ENCODE measurements around the gene PCBP3.

Gene PCBP3

DNA sequence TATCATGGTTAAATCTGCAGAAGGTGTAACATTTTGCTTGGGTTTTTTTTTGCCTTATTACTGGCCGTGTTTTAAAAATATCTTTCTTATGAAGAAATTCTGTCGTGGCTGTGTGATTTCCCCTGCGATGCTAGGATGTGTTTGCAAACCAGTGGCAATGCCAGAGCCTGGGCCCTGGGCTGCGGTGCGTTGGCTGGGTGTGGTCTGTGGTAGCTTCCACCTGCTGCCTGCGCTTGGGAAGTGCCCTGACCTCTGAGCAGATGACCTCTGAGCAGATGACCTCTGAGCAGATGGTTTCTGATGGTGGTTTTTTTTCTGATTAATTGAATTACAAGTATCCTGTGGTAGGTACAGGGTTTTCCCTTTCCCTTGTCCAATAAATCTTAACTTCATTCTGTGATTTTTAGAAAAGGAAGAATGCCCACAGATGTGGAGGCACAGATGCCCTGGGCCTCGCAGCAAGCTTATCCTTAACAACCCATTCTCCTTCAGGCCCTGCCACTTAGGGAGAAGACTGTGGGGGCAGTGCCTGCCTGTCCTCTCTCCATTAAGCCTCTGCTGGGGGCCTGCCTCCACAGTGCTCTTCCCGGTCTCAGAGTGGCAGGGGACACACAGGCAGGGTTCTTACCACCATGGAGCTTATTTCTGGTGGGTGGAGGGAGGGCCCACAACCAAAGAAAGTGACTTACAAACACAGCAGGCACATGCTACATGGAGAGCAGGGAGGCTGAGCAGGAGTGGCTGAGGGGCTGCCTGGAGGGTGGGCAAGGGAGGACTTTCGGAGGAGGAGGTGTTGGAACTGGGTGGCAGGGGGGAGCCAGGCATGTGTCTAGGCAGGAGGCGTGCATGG is 81.7 kb downstream of the PCBP3 start:
- DNase-seq (ENCODE audit: low read depth) = no peak

DNA sequence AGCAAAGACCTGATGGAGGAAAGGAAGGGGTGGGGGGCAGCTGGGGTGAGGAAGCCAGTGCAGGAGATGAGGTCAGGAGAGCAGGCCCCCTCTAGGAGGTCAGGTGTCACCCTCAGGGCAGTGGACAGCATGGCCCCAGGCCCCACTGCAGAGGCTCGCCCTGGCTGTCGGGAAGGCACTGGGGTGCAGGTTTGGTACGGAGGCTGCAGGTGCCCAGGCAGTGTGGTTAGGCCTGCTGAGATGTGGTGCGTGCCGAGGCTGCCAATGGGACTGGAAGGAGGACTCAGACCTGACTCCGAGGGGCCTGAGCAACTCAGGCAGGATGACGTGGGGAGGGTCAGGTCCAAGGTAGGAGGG is 82.3 kb downstream of the PCBP3 start:
- DNase-seq (ENCODE audit: low read depth) = no peak

DNA sequence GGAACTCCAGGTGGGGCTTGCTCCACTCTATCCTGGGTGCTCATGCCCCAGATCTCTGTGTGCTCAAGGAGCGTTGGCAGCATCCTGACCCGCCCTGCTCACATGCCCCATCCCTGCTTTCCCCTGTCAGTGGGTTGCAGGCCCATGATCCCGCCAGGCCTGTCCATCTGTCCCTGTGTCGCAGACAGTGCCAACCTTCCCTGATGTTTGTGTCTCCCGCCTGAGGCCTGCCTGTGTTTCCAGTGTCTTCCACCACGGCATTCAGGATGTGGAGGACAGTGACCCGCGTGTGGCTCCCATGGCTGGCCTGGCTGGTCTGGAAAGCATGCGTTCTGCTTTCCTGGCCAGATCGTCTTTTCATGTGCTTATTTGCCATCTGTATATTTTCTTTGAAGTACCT is 82.9 kb downstream of the PCBP3 start:
- no peak for DNase-seq (ENCODE audit: low read depth)

DNA sequence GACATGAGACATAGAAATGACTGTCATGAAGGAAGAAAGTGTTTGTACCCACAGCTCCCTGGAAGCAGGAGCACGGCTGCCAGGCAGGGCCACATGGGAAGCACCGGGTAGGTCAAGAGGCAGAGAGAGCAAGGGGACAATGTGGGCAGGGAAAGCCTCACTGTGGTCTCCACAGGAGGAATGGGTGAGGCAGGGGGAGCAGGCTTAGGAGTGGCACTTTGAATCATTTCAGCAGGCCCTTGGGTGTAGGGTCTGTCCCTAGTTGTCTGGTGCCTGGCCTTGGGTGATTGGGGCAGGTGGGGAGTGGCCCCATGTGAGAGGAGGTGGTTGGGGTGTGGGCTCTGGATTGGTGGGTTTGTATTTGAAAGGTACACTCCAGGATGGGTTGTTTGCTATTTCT is 83.9 kb downstream of the PCBP3 start:
- DNase-seq (ENCODE audit: low read depth) = no peak

DNA sequence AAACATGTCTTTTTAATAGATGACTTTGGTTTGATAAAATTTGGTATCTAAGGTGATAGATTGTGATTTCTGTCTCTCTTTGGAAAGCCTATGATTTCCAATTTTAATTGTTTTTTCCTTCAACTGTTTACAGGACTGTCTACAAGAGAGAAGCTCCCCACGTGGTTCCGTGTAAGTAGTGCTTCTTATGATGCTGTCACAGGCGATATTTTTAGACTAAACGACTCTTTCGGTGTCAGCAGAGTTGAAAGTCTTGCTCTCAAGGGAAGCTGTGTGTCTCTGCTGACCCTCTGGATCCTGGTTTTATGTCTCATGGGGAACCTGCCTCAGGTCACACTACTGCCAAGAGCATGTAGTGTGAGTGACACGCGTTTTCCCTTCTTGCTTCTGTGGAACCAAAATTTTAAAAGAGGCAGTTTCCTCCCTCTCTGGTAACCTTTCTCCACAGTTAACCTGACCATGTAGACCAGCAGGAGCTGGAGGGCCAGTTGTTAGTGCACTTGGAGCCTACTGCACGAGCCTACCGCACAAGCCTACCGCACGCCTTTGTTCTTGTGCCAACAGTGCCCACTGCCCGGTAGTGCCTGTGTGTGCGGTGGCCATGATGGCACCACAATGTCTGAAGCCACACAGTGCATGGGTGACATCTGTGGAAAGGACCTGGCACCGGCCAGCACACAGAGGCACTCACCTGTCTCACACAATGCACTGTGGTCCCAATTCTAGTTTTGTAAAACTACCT is 91.9 kb downstream of the PCBP3 start:
- DNase-seq (ENCODE audit: low read depth) = no peak

DNA sequence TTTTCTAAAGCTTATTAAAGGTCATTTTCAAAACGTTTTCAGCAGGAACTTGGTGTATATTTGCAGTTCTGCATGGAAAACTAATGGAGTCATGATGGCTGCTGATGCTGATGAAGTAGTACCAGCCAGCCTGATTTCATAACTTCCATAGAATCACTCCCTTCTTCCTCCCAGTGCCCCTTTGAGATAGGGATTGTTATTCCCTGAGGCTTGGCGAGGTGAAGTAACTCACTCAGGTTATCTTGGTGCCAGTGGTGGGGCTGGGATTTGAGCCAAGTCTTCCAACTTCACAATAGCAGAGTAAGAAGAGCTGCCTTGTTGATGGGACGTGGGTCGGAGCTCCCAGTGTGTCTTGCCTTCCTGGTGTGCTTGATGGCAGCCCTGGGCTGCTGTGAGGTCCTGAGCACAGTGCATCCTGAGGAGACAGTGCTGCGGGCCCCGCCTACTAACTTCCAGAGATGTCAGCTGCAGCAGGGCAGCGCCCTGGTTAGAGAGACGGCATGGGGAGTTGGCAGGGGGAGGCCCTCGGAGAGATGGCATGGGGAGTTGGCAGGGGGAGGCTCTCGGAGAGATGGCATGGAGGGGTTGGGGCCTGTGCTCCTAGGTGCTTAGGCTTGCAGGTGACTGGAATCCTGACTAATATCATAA is 92.6 kb downstream of the PCBP3 start:
- DNase-seq (ENCODE audit: low read depth) = no peak

DNA sequence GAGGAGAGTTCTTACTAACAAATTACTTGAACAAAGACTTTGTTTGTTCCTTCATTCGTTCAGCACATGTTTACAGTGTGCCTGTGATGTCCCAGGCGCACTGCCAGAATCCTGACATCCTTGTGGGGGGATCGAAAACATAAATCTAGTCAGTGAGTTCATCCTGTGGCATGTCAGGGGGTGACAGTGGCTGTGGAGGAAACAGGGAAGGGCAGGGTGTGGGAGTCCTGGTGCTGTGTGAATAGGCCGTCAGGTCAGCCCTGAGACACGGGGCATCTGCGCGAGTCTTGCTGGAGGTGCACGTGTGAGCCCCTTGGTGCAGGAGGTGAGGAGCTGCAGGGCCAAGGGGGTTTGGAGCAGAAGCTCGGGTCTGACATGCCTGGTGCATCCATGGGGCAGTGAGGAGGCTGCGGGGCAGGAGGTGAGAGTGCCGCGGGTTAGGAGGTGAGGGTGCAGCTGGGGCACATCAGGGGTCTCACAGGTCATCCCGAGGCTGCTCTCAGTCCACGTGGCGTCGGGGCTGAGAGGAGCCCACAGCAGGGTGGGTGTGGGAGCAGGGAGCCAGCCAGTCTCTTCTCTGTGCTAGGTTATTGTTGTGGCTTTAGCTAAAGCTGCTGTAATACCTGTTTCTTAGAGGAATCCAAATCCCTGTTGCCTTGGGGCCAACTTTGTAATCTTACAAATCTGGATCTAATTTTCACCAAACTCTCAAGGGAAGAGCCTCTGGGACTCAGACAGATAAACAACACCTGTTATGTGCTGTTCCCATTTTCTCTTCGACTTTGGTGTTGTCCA is 93.4 kb downstream of the PCBP3 start:
- DNase-seq (ENCODE audit: low read depth) = no peak

DNA sequence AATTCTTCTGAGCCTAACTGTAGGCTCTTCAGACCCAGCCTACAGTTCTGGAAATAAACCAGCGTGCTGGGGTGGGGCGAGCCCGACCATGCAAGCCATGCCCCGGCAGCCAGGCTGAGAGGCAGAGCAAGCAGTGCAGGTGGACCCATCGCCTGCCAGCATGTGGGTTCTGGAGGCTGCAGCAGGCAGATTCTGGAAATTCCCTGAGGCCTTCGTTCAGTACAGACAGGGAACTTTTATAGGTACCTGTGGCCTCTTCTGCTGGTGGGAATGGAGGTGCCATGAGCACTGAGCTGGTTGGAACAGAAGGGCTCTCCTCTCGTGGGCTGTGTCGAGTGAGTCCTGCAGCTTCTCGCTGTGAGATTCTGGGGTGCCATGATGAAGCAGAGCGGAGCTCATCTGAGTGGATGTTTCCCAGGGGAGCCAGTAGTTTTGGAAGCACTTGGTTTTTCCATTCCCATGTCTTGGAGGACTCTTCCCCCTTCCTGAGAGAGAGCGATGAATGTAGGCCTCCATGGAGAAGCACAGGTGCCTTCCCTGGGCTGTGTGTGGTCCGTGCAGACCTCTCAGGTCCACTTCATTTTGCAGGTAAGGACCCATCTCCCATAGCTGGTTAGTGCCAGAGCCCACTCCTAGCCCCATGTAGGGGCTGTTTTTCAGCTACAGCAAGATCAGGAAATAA is 94.1 kb downstream of the PCBP3 start:
- DNase-seq (ENCODE audit: low read depth) = no peak

DNA sequence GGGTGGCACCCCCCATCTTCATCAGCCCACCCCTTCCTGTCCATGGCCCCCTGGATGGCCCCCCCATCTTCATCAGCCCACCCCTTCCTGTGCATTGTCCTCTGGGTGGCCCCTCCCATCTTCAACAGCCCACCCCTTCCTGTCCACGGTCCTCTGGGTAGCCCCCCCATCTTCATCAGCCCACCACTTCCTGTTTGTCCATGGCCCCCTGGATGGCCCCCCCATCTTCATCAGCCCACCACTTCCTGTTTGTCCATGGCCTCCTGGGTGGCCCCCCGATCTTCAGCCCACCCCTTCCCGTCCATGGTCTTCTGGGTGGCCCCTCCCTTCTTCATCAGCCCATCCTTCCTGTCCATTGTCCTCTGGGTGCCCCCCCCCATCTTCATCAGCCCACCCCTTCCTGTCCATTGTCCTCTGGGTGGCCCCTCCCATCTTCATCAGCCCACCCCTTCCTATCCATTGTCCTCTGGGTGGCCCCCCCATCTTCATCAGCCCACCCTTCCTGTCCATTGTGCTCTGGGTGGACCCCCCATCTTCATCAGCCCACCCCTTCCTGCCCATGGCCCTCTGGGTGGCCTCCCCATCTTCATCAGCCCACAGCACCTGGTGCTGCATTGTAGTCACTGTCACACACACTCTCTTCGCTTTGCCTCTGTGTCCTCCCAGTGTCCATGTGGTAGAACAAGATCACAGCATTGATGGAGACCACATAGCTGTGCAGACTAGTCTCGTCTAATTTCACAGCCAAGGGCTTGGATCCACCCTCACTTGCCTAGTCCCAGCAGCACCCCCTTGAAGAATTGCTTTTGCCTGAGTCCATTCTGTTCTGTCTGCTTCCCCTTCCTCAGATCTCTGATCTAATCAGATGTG is 95.9 kb downstream of the PCBP3 start:
- DNase-seq (ENCODE audit: low read depth) = no peak

DNA sequence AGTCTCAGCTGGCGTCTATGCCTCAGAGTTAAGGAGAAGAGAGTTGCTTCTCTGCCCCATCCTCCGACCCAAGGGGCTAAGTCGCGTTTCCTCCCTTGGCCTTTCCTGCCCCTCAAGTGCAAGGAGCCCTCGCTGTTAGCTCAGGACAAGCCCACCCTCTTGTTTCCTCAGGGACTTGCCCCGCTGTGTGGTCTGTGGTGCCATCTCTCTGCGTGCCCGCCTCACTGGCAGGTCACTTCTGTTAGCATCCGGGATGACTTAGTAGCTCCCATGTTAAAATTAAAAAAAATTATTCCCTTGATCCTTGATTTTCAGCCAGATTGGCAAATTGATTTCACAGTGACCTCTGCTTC is 96.5 kb downstream of the PCBP3 start:
- DNase-seq (ENCODE audit: low read depth) = no peak

DNA sequence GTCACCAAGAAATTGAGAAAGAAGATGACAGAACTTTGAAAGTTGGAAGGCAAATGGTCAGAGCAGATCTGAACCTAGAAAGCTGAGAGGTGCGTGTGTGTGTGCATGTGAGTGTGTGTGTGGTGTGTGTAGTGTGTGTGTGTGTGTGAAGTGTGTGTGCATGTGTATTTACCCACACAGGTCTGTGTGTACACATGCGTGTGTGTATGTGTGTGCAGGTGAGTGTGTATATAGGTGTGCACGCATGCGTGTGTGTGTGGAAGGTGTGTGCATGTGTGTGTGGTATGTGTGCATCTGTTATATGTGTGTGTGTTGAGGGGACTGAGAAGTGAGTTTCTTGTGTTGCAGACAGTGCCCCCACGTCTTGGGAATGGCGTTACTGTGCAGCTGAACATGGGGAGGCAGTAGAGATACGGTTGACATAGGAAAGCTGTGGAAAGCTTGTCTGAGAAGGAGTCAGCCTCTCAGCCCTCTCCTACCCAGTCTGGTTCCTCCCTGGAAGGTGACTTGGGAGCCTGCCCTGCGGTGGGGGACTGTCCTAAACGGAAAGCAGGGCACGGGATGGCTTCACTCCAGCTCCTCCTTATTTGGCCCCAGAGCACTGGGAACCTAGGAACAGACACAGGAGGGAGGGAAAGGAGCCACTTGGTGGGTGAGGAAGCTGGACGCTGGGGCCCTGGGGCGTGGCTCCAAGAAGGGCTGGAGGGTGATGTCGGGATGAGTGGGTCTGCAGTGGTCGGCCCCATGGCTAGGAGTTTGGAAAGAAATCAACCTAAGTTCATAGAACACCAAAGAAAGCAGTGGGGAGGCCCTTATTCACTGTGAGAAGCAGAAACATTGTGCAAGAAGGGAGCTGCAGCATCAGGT is 97.2 kb downstream of the PCBP3 start:
- DNase-seq (ENCODE audit: low read depth) = no peak

DNA sequence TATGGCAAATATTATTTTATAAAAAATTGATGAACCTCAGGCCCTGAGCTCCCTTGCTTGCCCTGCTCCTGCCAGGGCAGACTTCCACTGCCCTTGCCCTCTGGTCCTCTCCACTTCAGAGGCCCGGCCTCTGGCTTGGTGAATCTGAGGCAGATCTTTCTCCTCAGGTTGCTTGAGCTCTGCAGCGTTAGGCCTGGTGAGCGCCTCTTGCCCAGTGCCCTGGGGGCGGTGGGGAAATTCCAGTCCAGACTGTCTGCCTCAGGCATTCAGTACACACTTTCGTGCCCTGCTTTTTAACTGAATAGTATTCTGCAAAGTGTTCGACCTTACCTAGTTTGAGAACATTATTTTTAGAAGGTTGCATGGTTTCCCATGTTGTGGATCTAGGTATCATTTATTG is 98.2 kb downstream of the PCBP3 start:
- DNase-seq (ENCODE audit: low read depth) = no peak

DNA sequence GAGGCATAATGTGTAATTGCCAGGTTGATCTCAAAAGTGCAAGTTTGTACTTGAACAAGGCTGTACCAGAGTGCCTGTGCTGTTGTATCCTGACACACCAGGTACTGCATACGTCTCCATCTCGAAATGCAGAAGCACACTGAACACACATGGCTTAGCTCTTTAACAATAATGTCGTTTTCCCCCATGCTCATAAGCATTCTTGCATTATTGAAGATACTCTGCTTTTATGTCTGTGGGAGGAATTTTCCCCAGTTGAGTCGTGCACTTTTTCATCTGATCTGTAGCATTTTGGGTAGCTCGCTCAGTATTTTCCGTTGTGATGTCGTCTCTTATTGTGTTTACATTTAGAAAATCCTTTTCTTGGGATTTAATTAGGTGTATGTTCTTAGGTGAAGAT is 98.7 kb downstream of the PCBP3 start:
- DNase-seq (ENCODE audit: low read depth) = no peak

DNA sequence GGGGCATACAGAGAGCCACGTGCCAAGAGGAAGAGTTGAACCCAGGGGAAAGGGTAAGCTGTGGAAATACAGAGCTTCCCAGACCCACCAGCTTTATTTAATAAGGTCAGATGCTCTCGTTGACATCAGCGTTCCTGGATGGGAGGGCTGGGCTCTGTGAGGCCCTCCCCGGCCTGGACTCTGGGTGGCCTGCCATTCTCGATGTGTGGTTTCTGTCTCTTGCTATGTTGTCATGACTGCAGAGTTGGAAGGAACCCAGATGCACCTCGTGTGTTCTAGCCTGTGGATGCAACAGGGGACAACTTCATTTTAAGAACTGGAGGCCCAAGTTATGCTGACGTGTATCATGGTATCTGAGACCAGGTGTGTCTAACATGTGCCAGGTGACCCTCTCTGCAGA is 101.7 kb downstream of the PCBP3 start:
- no peak for DNase-seq (ENCODE audit: low read depth)

DNA sequence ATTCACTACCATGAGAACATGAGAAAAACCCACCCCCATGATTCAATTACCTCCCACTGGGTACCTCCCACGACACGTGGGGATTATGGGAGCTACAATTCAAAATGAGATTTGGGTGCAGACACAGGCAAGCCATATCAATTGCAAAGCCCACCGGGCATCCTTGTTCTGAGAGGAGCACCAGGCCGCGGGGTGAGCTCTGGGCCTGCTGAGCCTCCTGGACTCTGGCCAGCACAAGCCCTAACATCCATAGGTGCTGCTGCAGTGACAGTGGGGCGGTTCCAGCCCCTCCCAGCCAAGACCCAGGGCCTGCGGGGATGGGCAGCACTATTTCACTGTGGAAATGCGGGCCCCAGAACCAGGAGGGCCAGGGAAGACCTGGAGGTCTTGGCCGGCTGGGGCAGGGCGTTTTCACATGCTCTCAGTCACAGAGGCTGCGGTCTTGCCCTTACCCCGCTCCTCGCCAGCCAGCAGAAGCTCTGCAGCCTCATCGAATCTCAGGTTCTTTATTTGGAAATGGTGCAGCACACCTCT is 103.8 kb downstream of the PCBP3 start:
- no peak for DNase-seq (ENCODE audit: low read depth)

DNA sequence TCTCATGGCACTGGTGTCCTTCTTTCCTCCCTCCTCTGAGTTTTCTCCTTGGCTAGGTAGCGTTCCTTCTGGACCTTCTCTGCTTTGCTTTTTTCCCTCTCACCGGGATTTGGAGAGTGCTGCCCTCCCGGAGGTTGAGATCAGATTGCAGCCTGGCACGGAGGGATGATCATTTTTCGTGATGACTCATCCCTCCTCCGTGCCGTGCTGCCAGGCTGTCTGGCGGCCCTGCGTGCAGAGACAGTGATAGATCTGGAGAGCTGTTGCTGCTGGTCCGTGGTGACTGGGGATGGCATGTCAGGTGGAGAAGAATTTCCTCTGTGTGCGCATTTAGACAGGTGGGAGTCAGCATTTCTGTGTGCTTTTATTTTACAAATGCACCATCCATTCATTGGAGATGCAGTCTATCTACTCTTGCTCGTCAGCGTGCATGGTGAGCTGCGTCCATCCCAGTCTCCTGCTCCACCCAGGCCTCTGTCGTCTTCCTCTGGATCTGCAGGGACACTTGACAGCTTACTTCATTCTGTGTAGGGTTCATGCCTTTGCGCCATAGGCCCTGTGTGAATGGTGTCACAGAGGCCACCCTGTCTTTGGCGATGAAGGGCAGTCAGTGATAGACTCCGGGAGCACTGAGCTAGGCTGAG is 104.4 kb downstream of the PCBP3 start:
- peak; percentile 39 for DNase-seq (ENCODE audit: low read depth)

DNA sequence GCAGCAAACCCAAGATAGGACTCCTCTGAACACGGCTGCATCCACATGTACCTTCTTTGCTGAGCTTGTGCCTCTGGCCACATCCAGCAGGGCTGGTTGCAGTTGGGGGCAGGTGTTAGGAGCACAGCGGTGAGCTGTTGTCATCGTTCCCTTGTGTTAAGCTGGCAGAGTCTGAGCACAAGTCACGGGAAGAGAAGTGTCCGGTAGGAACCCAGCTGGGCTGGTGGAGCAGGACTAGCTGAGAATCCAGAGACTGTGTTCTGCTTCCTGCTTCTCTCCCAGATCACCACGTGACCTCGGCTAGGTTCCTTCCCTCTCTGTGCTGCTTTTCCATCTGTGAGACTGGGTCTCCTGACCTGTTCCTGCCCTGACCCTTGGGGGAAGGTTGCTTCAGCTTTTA is 105.1 kb downstream of the PCBP3 start:
- DNase-seq (ENCODE audit: low read depth) = no peak

DNA sequence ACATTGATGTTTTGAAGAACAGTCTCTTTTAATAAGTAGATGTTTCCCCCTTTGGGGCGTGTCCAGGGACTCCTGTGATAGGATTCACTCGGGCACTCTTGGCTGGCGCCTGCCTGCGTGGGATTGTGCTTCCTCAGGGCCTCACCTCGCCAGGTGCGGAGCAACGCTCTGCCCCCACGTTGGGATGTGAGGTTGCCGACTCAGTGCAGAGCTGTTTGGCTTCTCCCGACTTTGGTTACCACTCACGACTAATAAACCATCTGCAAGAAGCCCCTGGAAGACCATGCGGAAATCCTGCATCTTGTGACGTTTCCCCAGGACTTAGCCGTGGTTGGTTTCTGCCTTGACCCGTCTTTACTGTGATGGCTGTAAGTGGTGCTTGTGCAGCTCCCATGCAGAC is 106.4 kb downstream of the PCBP3 start:
- DNase-seq (ENCODE audit: low read depth) = no peak

DNA sequence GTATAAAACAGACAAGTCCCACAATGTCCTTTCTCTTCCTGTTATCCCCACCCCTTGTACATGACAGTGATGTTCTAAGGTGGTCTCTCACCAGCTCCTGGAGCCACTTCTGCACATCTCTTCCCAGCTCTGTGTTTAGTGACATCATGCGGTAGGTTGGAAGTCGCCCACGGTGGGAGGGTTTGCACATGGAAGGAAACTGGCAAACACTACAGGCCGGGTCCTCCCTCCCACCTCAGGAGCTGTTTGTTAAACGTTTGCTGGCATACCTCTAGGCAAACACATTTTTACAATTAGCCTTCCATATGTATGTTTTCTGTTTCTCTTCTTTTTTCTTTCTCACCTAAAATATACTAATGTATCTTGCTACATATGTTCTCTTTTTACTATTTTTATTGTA is 107.4 kb downstream of the PCBP3 start:
- no peak for DNase-seq (ENCODE audit: low read depth)

Data from GM04503 (cell line).